ENCODE data around the gene C6orf120.
A peak's percentile ranks its signal among the peaks of the same experiment; 100 is the strongest.

Gene C6orf120

DNA sequence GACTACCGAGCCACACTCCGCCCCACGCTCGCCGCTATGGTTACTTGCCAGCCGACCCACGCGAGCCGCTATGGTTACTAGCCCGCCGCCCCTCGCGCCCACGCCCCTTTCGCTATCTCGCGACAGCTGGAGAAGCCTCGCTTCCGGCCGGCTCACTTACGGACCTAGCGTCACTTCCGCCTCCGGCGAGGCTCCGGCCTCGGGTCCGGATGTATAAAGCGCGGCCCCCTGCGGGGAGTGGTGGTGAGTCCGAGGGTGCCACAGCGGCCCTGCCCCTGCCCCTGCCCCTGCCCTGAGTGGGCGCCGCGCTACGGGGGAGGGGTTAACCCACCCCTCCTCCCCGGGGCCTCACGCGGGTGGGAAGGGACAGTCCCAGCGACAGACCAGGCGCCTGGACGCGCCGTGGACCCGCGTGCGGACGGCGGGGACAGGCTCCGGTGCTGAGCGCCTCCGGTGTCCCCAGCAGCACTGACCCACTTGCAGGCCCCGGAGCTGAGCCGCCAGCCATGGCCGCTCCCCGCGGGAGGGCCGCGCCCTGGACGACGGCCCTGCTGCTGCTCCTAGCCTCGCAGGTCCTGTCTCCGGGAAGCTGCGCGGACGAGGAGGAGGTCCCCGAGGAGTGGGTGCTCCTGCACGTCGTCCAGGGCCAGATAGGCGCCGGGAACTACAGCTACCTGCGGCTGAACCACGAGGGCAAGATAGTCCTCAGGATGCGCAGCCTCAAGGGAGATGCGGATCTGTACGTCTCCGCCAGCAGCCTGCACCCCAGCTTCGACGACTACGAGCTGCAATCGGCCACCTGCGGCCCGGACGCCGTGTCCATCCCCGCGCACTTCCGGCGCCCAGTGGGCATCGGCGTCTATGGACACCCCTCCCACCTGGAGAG is at the start of gene C6orf120, which contains the start of gene WDR27:
C6orf120 (plus strand) TSS at position 173 of the 886 bp plus-strand sequence; CDS start at position 507, 334 bp downstream.
WDR27 (minus strand) TSS at position 76 of the 886 bp plus-strand sequence. CDS start 13,024 bp downstream, outside the sequence.
- no peak for FAIRE-seq

DNA sequence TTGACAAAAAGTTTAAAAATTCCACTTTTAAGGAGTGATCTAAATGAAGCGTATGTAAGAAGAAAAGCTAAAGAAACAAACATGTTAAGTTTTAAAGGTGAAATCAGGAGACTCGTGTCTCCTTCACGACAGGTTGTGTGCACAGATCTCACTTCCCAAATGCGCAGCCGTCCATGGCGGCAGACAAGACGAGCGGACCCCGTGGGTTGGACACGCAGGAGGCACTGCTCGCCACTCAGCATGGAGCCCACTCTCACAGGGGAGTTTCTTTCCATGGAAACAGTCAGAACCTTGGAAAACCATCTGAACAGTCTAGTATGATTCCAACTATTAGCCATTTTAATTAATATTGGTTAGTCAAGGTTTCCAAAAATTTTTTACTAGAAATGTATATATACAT is 49.0 kb upstream of the C6orf120 start:
- no peak for FAIRE-seq

DNA sequence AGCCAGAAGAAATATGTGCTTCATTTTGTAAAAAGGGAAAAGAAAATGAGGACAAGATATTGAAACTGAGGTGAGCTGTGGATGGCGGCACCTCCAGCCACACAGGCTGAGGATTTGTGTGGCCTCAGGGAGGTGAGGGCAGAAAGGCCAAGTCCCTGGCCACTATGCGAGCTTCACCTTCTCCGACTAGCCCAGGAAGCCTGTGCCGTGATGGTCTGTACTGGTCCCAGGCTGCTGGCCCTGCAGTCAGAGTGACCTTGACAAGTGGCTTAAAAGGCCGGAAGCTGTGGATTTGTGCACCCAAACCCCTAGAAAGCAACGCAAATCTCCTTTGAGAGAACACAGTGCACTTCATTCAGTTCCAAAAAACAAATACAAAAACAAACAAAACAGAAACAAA is 48.2 kb upstream of the C6orf120 start:
- no peak for FAIRE-seq

DNA sequence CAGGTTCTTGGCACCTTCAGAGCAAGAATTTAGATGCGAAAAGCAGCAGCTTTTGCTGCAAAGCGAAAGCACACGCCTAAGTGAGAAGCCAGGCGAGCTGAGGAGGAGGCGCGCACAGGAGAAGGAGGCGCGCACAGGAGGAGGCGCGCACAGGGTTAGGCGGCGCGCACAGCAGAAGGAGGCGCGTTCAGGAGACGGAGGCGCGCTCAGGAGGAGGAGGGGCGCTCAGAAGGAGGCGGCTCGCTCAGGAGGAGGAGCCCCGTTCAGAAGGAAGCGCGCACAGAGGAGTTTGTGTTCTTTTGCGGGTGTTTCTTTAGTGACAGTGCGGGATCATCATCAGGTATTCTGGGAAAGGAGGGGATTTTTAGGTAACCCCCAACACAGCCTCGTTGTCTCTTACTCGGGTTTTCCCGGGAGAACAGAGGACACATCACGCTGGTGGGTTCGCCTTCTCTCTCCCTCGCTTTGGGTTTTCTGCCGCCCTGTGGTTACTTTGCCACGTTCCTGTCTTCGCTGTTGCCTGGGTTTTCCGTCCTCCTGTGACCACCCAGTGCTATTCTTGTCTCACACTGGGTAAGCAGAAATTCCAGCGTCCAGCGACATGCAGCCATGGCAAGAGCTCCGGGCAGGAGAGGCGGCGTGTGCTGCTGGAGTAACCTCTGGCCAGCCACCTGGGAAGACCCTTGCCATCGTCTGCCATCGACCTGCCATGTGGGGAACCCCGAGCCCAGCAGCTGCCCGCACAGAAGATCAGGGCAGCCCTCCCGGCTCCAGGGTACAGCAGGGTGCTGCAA is 47.1 kb upstream of the C6orf120 start:
- no peak for FAIRE-seq

DNA sequence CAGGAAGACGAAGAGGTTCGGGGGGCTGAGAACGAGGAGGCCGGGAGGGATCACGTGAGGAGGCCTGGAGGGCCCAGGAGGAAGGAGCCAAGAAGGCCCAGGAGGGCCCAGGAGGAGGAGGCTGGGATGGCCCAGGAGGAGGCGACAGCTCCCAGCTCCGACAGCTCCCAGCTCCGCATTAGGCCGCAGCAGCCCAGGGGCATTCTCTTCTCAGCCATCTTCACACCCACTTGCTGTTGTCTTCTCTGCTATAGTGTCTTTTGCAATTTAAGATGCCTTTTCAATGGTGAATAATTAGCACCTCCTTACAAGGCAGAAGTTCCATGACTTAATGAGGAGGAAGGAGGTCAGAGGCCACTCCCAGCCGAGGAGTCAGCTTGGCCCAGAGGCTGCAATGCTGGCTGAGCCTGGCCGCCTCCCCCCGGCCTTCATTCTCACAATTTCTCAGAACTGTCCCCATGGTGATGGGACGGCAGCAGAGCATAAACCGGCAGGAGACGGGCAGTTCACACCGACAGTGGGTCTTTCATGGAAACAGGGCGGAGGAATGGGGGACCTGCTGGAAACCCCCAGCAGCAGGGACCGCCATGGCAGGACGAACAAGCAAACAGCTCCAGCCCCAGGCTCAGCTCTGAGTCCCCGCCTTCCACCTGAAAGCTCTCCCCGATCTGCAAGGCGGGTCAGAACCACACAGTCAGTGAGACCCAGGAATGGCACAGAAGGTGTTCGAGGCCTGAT is 45.2 kb upstream of the C6orf120 start:
- no peak for FAIRE-seq

DNA sequence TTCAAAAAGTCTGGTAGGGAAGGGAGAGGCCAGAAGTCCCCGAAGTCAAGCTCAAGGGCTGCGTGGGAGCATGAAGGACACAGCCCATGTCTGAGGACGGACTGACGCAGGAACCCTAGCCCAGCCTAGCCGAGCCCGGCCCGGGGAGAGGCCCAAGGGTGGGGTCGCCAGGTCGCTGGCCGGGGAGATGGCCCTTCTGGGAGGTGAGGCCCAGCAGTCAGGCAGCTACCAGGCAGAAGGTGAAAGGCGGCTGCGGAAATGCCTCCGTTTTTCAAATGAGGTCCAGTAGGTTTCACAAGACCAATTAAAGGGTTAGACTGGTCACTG is 44.7 kb upstream of the C6orf120 start:
- no peak for FAIRE-seq

DNA sequence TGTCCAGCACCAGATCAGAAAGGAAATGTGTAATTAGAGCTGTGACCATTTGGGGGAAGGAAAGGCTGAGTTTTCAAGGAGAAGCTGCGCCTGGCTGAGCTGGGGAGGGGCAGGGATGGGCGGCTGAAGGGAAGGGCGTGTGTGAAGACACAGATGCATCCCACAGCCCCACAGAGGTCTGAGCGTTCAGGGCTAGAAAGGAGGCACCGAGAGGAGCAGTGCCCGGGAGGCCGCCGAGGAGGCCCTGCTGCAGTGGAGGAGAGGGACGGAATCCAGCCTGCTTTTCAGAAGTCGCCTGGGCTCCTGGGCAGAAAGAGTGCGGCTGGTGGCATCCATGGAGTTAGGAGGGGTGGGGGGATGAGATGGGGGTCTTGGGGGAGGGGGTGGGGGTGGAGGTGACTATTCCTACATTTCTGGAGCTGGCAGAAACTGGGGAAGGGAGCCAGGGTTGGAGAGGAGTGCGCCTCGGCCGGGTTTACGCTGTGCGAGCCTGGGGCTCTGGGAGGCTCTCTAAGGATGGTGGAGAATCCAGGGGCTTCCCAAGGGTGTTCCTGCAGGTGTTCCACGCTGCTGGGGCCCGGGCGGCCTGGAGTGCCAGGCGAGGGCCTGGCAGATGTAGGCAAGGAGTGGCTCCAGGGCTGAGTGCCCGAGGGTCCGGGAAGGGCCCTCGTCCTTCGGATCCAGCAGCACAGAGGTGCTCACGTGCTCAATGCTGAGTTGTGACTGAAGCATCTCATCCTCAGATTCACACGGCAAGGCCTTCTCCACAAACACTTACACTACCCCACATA is 41.9 kb upstream of the C6orf120 start:
- no peak for FAIRE-seq

DNA sequence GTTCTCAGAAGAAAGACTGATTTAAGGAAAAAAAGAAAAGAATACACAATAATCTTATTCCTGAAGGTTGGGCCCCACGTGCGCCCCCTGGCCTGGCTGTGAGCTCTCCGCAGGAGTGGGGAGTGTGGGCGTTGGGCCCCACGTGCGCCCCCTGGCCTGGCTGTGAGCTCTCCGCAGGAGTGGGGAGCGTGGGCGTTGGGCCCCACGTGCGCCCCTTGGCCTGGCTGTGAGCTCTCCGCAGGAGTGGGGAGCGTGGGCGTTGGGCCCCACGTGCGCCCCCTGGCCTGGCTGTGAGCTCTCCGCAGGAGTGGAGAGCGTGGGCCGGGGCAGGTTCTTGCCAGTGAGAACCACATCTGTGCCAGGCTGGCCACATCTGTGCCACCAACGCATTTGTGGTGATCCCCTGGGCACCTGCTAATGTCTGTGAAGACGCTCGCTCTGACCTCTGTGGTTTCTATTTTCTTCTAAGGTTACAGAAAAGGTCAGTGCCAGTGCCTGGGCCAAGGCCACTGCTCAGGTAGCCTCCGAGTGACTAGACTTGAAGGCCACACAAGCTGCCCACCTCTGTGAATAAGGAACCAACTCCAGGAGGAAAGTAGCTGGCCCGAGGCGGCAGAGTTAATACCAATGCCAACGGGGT is 41.1 kb upstream of the C6orf120 start:
- FAIRE-seq: no peak

DNA sequence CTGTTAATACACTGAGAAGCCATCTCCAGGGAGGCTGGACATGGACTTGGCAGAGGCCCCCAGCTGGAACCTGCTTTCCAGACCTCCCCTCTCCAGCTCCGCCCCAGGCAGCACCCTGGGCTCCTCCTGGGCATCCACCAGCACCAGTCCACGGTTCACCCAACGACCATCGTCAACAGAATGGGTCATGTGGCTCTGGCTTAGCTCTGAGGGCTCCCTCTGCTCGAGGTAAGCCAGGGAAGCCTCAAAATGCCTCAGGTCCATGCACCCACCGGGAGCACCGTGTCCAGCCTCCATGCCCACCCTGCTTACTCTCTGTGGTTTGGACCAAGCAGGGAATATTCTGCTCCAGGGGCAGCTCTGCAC is 40.6 kb upstream of the C6orf120 start:
- no peak for FAIRE-seq

DNA sequence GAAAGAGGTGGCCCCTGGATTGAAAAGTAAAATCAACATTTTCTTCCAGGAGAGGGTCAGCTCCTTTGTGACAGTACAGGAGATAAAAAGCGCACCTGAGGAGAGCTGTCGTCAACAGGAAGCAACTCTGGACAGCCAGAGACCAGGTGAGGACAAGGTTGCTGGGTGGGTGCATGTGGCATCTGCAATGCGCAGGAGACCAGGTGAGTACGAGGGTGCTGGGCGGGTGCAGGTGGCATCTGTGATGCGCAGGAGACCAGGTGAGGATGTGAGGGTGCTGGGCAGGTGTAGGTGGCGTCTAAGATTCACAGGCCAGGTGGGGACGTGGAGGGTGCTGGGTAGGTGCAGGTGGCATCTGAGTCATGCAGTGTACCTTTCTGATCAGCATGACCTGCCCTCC is 38.5 kb upstream of the C6orf120 start:
- FAIRE-seq: no peak

DNA sequence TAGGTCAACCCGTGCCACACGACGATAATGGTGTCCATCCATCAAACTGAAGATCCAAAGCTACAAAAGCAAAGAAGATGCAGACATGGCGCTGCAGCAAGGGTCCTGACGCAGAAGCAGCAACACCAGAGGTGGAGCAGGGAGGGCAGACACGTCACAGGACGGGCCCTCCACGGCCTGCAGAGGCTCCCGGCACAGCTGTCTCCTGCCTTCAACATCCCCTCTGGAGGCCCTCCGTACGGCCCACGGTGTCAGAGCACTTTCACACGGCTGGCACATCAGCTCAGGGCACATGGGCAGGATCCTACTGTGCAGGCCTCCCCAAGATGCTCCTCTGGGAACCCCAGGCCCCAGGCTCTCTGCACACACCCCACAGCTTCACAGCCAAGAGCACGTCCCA is 37.7 kb upstream of the C6orf120 start:
- FAIRE-seq: no peak

DNA sequence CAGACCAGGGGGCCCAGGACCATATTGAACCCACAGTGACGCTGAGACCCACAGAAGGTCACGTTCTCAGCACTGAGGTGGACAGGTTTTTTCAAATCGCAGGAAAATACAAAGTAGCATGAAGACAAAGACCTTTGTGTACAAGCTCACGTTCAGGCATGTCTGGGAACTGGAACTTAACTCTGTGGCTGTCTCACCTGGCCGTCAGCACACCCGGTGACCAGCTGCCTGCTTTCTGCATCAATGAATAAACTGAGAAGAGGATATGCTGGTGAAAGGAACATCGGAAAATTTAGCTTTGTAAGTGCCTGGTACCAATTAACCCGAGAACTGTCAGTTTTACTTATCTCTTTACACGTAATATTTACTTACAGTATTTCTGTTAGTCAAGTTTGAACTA is 36.6 kb upstream of the C6orf120 start:
- peak; percentile 95 for FAIRE-seq

DNA sequence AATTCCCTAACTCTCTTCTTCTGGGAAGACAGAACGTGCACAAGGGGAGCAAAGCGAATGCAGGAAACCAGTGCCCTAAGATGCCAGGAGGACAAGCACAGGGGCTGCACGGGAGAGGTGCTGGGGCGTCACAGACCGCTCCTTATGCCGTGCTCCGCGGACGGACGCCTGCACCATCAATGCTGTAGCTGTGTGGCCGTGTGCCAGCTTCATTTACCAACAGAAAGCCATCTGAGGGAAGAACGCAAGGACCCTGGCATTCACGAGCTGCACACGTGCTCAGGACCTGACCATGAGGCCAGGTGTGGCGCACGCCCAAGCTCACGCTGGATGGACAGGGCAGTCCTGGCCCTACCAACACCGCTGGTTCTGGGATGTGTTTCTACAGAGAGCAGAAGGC is 35.5 kb upstream of the C6orf120 start:
- FAIRE-seq: no peak

DNA sequence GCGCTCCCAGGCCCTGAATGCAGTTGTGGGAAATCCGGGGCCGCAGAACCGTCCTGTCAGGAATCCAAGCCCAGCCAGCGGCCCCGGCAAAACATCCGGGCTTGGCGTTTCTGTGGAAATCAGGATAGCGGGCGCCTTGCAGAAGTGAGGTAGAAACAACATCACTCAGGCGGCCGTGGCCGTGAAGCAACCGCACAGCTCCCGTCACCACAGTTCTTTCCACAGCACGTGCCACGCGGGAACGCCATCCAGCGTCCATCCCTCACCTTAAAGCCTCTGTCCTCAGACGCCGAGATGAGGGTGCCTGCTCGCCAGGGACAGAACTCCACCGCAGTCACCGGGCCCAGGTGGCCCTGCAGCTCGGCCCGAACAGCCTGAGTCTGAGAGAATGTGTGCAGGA is 34.2 kb upstream of the C6orf120 start:
- FAIRE-seq: no peak

DNA sequence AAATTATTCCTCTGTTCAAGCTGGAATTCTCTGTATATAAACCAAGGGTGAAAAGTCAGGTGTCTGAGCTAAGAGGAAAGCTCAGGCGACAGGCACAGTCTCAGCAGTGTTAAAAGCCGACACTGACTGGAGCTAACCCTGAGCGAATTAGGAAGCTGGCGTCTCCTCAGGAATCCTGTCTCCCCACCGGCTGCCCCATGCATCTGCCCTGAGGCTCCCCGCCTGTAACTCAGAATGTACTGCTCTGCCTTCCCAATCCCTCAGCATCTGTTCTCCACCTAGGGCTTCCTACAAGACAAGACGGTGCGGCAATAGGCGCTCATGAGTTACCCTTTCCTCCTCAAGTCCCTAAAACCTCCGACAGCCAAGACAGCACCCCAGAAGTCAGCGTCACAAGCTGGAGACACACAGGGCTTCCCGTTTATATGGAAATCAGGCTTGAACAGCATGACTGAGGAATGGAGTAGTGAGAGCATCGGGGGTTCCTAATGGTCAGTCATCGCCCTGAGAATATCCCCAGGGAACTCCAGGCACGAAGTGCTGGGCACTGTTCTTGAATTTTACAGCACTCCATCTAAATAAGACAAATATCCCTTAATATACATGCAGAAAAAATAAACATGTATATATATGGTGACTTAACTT is 33.6 kb upstream of the C6orf120 start:
- no peak for FAIRE-seq

DNA sequence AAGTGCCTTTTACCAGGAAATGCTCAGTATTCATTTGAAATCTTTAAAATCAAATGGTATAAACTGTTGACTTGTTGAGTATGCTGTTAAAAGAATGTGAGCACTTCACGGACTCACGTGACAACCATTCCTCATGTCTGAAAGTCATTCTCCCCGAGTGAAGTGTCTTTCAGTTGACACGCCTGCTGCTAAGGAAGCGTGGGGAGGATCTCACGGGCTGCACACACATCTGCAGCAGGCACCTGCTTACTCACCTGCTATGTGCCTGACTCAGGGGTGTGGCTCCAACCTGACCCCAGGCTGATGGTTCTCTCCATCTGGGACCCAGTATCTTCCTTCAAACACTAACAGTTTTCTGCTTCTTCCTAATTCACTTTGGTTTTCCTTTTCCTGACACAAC is 32.8 kb upstream of the C6orf120 start:
- FAIRE-seq: no peak

DNA sequence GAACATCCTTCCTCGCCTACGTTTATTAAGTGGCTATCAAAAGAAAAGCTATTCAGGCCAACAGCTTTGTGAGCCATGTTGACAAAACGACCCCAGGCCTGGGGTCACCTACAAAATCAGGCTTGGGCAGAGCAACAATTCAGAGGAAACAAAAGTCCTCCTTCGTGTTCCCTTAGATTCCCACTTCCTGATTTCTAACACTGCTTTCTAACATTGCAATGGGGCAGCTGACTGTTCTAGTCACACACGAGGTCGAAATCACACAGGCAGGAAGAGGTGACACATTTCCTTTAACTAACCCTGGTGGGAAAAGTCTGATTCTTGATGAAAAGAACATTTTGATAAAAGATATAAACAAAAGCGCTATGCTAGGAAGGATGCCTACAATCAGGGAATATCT is 32.0 kb upstream of the C6orf120 start:
- FAIRE-seq: no peak

DNA sequence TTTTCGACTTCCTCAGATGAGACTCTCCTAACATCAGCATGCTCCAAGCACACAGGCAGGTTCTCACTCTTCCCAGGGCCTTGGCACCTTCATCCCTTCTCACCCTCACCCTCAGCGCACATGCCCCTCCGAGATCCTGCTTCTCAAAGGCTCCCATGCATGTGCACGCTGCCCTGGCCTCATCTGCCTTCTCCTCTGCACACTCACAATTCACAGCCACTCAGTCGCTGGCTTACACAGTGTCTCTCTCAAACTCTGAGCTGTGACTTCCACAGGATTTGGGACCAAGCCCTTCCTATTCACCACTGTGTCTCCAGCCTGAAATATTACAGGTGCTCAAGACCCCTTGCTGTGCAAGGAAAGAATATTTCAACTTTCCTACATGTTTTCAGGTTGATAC is 30.4 kb upstream of the C6orf120 start:
- FAIRE-seq: no peak

DNA sequence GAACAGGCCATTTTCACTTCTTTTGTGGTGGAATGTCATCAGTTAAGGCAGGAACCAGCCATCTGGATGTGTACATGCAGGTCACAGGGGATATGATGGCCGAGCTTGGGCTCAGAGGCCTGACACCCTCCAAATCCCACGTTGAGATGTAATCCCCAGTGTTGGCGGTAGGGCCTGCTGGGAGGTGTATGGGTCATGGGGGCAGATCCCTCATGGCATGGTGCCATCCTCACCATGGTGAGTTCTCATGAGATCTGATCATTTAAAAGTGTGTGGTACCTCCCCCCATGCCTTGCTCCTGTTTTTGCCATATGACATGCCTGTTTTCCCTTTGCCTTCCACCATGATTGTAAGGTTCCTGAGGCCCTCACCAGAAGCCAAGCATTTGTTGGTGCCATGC is 26.9 kb upstream of the C6orf120 start:
- no peak for FAIRE-seq

DNA sequence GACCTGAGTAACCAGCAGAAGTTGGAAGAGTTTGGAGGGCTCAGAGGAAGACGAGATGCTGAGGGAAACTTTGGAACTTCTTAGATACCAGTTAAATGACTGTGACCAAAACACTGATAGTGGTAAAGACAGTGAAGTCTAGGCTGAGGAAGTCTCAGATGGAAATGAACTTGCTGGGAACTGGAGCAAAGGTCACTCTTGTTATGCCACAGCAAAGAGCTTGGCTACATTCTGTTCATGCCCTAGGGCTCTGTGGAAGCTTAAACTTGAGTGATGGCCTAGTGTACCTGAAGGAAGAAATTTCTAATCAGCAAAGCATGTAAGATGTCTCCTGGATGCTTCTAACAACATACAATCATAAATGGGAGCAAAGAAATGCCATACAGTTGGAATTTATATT is 24.8 kb upstream of the C6orf120 start:
- FAIRE-seq: no peak

DNA sequence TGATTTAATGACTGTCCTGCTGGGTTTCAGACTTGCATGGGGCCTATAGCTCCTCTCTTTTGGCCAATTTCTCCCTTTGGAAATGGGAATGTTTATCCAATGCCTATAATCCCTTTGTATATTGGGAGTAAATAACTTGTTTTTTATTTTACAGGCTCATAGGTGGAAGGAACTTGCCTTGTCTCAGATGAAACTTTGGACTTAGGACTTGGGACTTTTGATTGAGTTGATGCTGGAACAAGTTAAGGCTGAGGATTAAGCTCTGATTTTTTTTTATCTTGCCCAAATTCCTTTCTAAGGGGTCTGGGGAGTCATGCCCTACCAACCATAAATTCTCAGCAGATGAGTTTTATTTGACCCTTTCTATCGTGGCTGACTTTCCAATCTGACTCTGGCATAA is 23.6 kb upstream of the C6orf120 start:
- no peak for FAIRE-seq

DNA sequence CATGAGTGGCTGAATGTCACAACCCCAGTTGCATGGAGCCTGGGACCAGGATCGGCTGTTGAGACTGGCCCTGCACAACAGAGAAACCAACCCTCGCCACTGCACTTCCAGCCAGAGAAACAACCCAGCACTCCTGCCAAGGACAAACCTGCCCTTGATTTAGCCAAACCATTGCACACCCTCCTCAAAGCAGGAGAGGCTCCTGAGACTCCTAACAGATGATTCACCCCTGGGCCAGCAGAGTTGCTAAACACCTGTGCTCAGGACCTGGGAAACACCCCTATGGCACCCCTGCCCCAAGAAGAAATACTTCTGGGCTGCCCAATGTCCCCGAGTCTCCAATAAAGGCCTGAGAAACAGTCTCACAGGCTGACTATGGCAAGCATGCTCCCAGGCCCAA is 17.9 kb upstream of the C6orf120 start:
- FAIRE-seq: no peak
